Muscle layer of colon (tissue), 2 donors: ENCODE measurements around the gene TTLL11.
"Not testable (repeated sequence)": the region's sequence is repeated elsewhere in the genome, so short reads cannot be mapped to it uniquely, and the experiment has no call there.

Experiments
- H3K27ac ChIP-seq: one replicate; pipeline ENCODE4 v1.7.0; 2013; ENCODE audit warnings: low read depth, mild to moderate bottlenecking, low read length, moderate library complexity
- H3K27me3 ChIP-seq, 2 donors: one replicate each; pipeline ENCODE4 v1.7.0; 2013; ENCODE audit warnings: low read length in 2 of 2, mild to moderate bottlenecking in 2 of 2; ENCODE audit not compliant: insufficient read depth in 2 of 2, control insufficient read depth in 1 of 2
- H3K36me3 ChIP-seq: one replicate; pipeline ENCODE4 v1.7.0; 2013; ENCODE audit warnings: mild to moderate bottlenecking, low read length; ENCODE audit not compliant: insufficient read depth
- H3K4me1 ChIP-seq: one replicate; pipeline ENCODE4 v1.7.0; 2013; ENCODE audit warnings: mild to moderate bottlenecking, low read length; ENCODE audit not compliant: insufficient read depth
- H3K4me3 ChIP-seq, 2 donors: one replicate each; pipeline ENCODE4 v1.7.0; 2013; ENCODE audit warnings: low read length in 2 of 2, low read depth in 1 of 2, mild to moderate bottlenecking in 1 of 2, moderate library complexity in 1 of 2
- H3K9ac ChIP-seq: one replicate; pipeline ENCODE4 v1.7.0; 2013; ENCODE audit warnings: low read length
- H3K9me3 ChIP-seq: one replicate; pipeline ENCODE4 v1.7.0; 2013; ENCODE audit warnings: mild to moderate bottlenecking, low read length
- donor health status: abdominal sarcoma.
- donor health status: Adenocarcinoma of cecum.

TTLL11 gene

GRCh38 chr9:122070728-122071515 lies 22.2 kb downstream of the TTLL11 start:
- Histone ChIP-seq H3K9me3 (no peaks in the 10 kb centered on the region), H3K4me3 (no peak overlapping the region), H3K27ac (no peak overlapping the region), H3K36me3 (no peaks in the 10 kb centered on the region), H3K27me3 (no peaks in the 10 kb centered on the region), H3K4me1 (peaks cover 42% of the 10 kb centered on the region), H3K9ac (no peak overlapping the region)

DNA sequence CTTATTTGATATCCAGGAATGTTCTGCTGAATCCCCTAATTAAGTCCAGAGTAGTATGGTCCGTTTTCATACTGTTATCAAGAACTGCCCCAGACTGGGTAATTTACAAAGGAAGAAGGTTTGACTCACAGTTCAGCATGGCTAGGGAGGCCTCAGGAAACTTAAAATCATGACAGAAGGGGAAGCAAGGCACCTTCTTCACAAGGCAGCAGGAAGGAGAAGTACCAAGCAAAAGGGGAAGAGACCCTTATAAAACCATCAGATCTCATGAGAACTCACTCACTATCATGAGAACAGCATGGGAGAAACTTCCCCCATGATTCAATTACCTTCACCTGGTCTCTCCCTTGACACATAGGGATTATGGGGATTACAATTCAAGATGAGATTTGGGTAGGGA lies 26.4 kb downstream of the TTLL11 start:
- not testable (repeated sequence) for H3K9me3 ChIP-seq, H3K27me3 ChIP-seq, H3K27ac ChIP-seq, H3K4me3 ChIP-seq, H3K36me3 ChIP-seq, H3K9ac ChIP-seq
- peaks cover 29% of the 10 kb centered on the region for H3K4me1 ChIP-seq

DNA sequence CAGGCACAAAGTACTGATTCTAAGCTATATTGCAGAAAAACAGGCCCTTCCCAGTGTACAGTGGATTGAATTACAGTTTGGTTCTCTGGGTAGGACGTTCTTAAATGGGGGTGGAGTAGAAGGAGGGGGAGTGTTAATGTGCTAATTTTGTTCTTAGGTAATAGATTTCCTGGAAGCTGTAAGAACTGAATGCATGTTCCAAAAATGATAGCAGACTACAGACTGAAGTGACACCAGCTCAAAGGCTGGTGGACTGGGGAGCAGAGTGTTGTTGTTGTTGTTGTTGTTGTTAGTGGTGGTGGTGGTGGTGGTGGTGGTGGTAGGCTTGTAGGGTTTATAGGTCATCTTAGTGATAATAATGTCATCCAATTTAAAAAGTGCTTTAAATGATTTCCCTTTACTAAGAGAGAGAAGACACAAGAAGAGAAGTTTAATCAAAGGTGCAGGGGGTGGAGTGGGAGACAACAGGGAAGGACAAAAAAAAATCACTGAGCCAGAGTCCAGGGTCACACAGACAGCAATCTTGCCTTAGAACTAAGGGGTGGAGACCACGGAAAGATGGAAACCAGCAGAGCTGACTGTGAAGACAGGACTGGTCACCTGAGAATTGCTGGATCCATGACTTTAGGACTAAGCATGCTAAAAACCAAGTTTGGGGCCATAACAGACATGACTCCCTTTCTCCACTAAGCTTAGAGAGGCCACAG lies 27.0 kb downstream of the TTLL11 start:
- Histone ChIP-seq H3K27ac (no peak overlapping the region), H3K9me3 (no peaks in the 10 kb centered on the region), H3K27me3 (no peaks in the 10 kb centered on the region), H3K4me3 (no peak overlapping the region), H3K4me1 (peaks cover 29% of the 10 kb centered on the region), H3K9ac (no peak overlapping the region), H3K36me3 (no peaks in the 10 kb centered on the region)

DNA sequence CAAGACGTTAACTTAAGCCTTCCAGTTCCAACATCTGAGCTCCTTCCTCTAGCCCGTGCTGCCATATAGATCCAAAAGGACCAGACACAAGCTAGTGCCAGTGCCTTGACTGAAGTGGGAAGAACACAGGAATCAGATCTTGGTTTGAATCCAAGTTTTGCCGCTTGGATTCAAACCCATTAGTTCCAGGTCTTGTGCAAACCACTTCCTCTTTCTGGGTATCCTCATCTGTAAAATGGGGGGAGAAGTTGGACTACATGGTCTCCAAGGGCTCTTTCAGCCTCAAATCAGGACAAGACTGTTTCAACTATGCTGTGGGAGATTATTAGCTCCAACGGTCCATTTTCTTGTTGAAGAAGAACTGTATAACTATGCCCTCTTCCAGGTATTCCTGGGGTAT lies 32.6 kb downstream of the TTLL11 start:
- H3K27me3 ChIP-seq = no peaks in the 10 kb centered on the region
- no peak overlapping the region for H3K4me3 ChIP-seq
- H3K9me3 ChIP-seq = no peaks in the 10 kb centered on the region
- no peak overlapping the region for H3K27ac ChIP-seq
- no peaks in the 10 kb centered on the region for H3K36me3 ChIP-seq
- no peak overlapping the region for H3K9ac ChIP-seq
- H3K4me1 ChIP-seq = peaks cover 5% of the 10 kb centered on the region

DNA sequence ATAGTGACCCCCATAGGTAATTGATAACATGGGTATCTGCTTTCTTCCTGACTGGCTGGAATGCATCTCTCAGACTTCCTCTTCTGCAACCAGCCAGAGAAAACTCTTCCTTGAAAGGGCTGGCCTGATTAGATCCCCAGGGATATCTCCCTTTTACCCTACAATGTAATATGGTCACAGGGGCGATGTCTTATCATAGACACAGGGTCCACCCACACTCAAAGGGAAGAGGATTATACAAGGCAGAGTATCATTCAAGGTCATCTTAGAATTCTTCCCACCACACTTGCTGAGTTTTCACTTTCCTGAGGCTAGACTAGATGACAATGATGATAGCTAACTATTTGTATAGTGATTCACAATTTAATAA lies 33.2 kb downstream of the TTLL11 start:
- H3K4me1 ChIP-seq = no peaks in the 10 kb centered on the region
- H3K27me3 ChIP-seq = no peaks in the 10 kb centered on the region
- no peaks in the 10 kb centered on the region for H3K36me3 ChIP-seq
- H3K4me3 ChIP-seq = no peak overlapping the region
- H3K9ac ChIP-seq = no peak overlapping the region
- no peaks in the 10 kb centered on the region for H3K9me3 ChIP-seq
- no peak overlapping the region for H3K27ac ChIP-seq

DNA sequence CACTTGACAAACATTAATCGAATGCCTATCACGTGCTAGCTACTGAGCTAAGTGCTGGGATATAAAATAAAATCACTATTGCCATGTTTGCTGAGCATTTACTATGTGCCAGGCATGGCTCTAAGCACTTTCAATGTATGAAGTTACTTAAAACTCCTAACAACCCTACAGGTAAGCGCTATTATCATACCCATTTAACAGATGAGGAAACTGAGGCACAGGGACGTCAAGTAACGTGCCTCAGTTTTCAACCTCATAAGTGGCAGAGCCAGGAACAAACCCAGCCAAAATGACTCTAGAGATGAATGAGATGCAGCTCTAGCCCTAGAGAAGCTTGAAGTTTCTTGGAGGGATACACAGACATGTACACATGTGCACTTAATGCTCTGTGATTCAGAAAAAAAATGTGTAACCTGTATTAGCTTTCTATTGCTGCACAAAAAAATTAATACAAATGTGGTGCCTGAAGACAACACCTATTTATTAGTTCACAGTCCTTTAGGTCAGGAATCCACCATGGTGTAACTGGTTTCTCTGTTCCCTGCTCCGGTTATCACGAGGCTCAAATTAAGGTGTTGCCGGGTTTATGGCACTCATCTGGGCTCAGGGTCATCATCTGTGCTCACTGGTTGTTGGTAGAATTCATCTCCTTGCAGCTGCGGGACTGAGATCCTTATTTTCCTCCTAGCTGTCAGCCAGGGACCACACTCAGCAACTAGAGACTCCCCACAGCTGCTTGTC lies 33.7 kb downstream of the TTLL11 start:
- Histone ChIP-seq H3K9me3 (no peaks in the 10 kb centered on the region), H3K9ac (no peak overlapping the region), H3K4me1 (no peaks in the 10 kb centered on the region), H3K36me3 (no peaks in the 10 kb centered on the region), H3K27me3 (no peaks in the 10 kb centered on the region), H3K27ac (no peak overlapping the region), H3K4me3 (no peak overlapping the region)

DNA sequence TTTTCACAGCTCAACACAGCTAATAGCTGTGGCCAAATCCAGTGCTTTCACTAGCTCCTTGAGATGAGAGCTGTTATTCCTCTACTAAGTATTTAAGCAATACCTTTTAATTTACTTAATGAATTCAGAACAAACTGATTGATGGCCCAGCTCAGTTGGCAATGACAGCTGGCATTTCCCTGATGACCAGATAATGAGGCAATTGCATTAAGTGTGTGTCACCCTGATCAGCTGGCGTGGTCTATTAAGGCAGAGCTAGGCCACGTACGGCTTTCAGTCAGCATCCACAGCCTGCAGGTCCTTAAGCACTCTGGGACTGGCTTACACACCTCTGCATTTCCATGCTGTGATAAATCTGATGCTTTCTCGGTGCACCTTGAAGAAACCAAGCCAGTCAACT lies 34.4 kb downstream of the TTLL11 start:
- Histone ChIP-seq H3K9me3 (no peaks in the 10 kb centered on the region), H3K27ac (no peak overlapping the region), H3K4me3 (no peak overlapping the region), H3K36me3 (no peaks in the 10 kb centered on the region), H3K4me1 (no peaks in the 10 kb centered on the region), H3K9ac (no peak overlapping the region), H3K27me3 (no peaks in the 10 kb centered on the region)

DNA sequence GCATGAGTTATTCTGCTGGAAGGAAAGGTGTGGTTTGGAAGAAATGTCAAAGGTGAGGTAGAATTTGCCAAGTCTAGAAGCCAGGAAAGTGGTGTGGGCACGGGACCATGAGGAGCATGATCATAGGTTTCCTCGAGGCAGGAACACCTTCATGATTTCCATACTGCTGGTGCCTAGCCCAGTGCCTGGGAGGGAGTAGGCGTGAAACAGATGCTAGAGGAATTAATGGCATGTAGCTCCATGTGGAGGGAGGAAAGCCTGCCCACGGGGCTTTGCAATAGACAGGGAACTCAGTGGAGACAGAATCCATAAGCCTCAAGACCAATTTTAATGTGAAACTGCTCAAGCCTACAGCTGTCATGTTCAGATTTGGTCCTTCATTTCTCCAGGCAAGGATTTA lies 35.1 kb downstream of the TTLL11 start:
- Histone ChIP-seq H3K27me3 (no peaks in the 10 kb centered on the region), H3K9ac (no peak overlapping the region), H3K4me3 (no peak overlapping the region), H3K36me3 (no peaks in the 10 kb centered on the region), H3K9me3 (no peaks in the 10 kb centered on the region), H3K27ac (no peak overlapping the region), H3K4me1 (no peaks in the 10 kb centered on the region)

DNA sequence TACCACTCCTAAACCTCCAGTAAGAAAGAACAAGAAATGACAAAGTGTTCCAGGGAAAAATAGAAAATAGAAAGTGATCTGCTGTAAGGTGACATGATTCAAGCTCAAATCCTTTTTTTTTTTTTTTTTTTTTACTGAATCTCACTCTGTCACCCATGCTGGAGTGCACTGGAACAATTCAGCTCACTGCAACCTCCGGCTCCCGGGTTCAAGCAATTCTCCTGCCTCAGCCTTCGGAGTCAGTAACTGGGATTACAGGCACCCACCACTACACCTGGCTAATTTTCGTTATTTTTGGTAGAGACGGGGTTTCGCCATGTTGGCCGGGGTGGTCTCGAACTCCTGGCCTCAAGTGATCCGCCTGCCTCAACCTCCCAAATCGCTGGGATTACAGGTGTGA lies 35.9 kb downstream of the TTLL11 start:
- no peaks in the 10 kb centered on the region for H3K27me3 ChIP-seq
- no peaks in the 10 kb centered on the region for H3K9me3 ChIP-seq
- no peaks in the 10 kb centered on the region for H3K4me1 ChIP-seq
- H3K27ac ChIP-seq = no peak overlapping the region
- no peaks in the 10 kb centered on the region for H3K36me3 ChIP-seq
- no peak overlapping the region for H3K4me3 ChIP-seq
- H3K9ac ChIP-seq = no peak overlapping the region

DNA sequence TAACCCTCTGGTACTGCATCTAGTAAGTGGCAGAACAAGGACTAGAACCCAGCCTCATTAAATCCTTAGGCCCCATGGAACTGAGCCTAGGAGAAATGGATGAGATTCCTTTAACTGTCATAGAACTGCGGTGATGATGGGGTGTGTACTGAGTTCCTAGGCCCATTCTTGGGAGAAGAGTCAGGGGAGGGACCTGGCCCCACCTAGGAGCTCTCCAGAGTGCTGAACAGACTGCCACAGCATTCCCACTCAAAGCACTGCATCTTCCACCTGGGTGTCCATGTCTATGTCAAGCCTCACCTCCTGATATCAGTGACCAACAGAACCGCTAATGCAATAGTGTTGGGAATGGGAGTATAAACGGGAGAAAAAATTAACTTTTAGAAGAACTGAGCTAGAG lies 36.6 kb downstream of the TTLL11 start:
- no peak overlapping the region for H3K9ac ChIP-seq
- H3K4me1 ChIP-seq = no peaks in the 10 kb centered on the region
- H3K9me3 ChIP-seq = no peaks in the 10 kb centered on the region
- no peak overlapping the region for H3K27ac ChIP-seq
- no peaks in the 10 kb centered on the region for H3K36me3 ChIP-seq
- H3K4me3 ChIP-seq = no peak overlapping the region
- H3K27me3 ChIP-seq = no peaks in the 10 kb centered on the region

- H3K27me3 ChIP-seq = no peaks in the 10 kb centered on the region
- no peak overlapping the region for H3K4me3 ChIP-seq
These were observed 37.4 kb downstream of the TTLL11 start for GRCh38 chr9:122055701-122056100.

More at GRCh38 chr9:122055701-122056100, 37.4 kb downstream of the TTLL11 start:
- no peaks in the 10 kb centered on the region for H3K4me1 ChIP-seq
- H3K36me3 ChIP-seq = no peaks in the 10 kb centered on the region
- H3K27ac ChIP-seq = no peak overlapping the region
- H3K9me3 ChIP-seq = no peaks in the 10 kb centered on the region
- no peak overlapping the region for H3K9ac ChIP-seq
